ENCODE measurements around the gene ARHGAP10. TPM values are rescaled to one million over a fixed set of nuclear protein-coding genes. Genes with fewer than 3 reads are reported as not detected.

ARHGAP10 gene
- total and polyA plus RNA-seq, 2 donors (not counting 1 experiment from before 2014, with no cell fraction given), result 0.10 to 0.34 TPM

GRCh38 chr4:147760695-147761094 is 28.8 kb downstream of the ARHGAP10 start:
- no peaks in the 10 kb centered on the region for H3K4me1 ChIP-seq (ENCODE audit: control insufficient read depth in 2 of 2, insufficient read depth in 2 of 2, low read length in 2 of 2)
- TF ChIP-seq CTCF (IDR thresholded peaks at IDR 0.05), result no peak
- TF ChIP-seq EZH2 (IDR thresholded peaks at IDR 0.05; ENCODE audit: borderline replicate concordance, insufficient read depth, low read depth, low read length, poor library complexity, severe bottlenecking), result no peak
- no peaks in the 10 kb centered on the region for H3K9me3 ChIP-seq (ENCODE audit: control extremely low read depth in 1 of 3, control insufficient read depth in 2 of 3, insufficient read depth in 1 of 3, low read length in 2 of 3)
- no peaks in the 10 kb centered on the region for H3K4me1 Mint-ChIP-seq
- ATAC-seq (ENCODE audit: low read depth), result no peak
- intact Hi-C loops (cut with micrococcal nuclease), result no loop called here
- no peak for DNase-seq
- H3K27ac ChIP-seq (ENCODE audit: low read length in 2 of 2), result no peak overlapping the region
- H3K27me3 Mint-ChIP-seq, result peaks cover 5% of the 10 kb centered on the region
- H4K20me1 ChIP-seq (ENCODE audit: control insufficient read depth, insufficient read depth, low read length, poor library complexity, severe bottlenecking), result no peaks in the 10 kb centered on the region
- CTCF ChIA-PET, result no interaction called here
- H3K9ac ChIP-seq (ENCODE audit: low read length), result no peak overlapping the region
- H3K27ac Mint-ChIP-seq, result no peak overlapping the region
- no peak overlapping the region for H2AFZ ChIP-seq (ENCODE audit: insufficient read depth, low read depth, low read length, poor library complexity, severe bottlenecking)
- no peaks in the 10 kb centered on the region for H3K36me3 ChIP-seq (replicated peaks in 1 of 2; ENCODE audit: control extremely low read depth in 1 of 2, control insufficient read depth in 1 of 2, extremely low read depth in 1 of 2, insufficient read depth in 2 of 2, low read length in 1 of 2)
- H3K9me3 Mint-ChIP-seq (ENCODE audit: insufficient read depth), result no peaks in the 10 kb centered on the region
- H3K4me3 ChIP-seq (ENCODE audit: control extremely low read depth in 1 of 5, extremely low read depth in 1 of 5, insufficient read depth in 1 of 5, low read depth in 2 of 5, low read length in 4 of 5), result no peak overlapping the region
- POLR2A ChIA-PET, result no interaction called here
- H3K4me3 Mint-ChIP-seq, result no peak overlapping the region
- 93% methylated on average over 1 of the region's 1 CpG for WGBS (ENCODE audit: insufficient coverage)
- H3K27me3 ChIP-seq (replicated peaks in 1 of 4; ENCODE audit: control extremely low read depth in 1 of 4, control insufficient read depth in 3 of 4, insufficient read depth in 4 of 4, low read length in 3 of 4), result no peaks in the 10 kb centered on the region
- no peak overlapping the region for H3K4me2 ChIP-seq (replicated peaks; ENCODE audit: low read depth, low read length, poor library complexity, severe bottlenecking)
- no peaks in the 10 kb centered on the region for H3K79me2 ChIP-seq (ENCODE audit: control insufficient read depth, insufficient read depth, low read length)

- no peak overlapping the region for H3K4me3 ChIP-seq (ENCODE audit: control extremely low read depth in 1 of 5, extremely low read depth in 1 of 5, insufficient read depth in 1 of 5, low read depth in 2 of 5, low read length in 4 of 5)
- ATAC-seq (ENCODE audit: low read depth), result no peak
- no peak overlapping the region for H3K4me2 ChIP-seq (replicated peaks; ENCODE audit: low read depth, low read length, poor library complexity, severe bottlenecking)
- peaks cover 5% of the 10 kb centered on the region for H3K27me3 Mint-ChIP-seq
- no peak overlapping the region for H3K4me3 Mint-ChIP-seq
- H3K36me3 ChIP-seq (replicated peaks in 1 of 2; ENCODE audit: control extremely low read depth in 1 of 2, control insufficient read depth in 1 of 2, extremely low read depth in 1 of 2, insufficient read depth in 2 of 2, low read length in 1 of 2), result no peaks in the 10 kb centered on the region
- no peaks in the 10 kb centered on the region for H3K27me3 ChIP-seq (replicated peaks in 1 of 4; ENCODE audit: control extremely low read depth in 1 of 4, control insufficient read depth in 3 of 4, insufficient read depth in 4 of 4, low read length in 3 of 4)
- no peak for TF ChIP-seq CTCF (IDR thresholded peaks at IDR 0.05)
- TF ChIP-seq EZH2 (IDR thresholded peaks at IDR 0.05; ENCODE audit: borderline replicate concordance, insufficient read depth, low read depth, low read length, poor library complexity, severe bottlenecking), result no peak
- no peaks in the 10 kb centered on the region for H3K4me1 ChIP-seq (ENCODE audit: control insufficient read depth in 2 of 2, insufficient read depth in 2 of 2, low read length in 2 of 2)
- H4K20me1 ChIP-seq (ENCODE audit: control insufficient read depth, insufficient read depth, low read length, poor library complexity, severe bottlenecking), result no peaks in the 10 kb centered on the region
- CTCF ChIA-PET, result no interaction called here
- H3K9me3 ChIP-seq (ENCODE audit: control extremely low read depth in 1 of 3, control insufficient read depth in 2 of 3, insufficient read depth in 1 of 3, low read length in 2 of 3), result no peaks in the 10 kb centered on the region
- H3K9me3 Mint-ChIP-seq (ENCODE audit: insufficient read depth), result no peaks in the 10 kb centered on the region
- intact Hi-C loops (cut with micrococcal nuclease), result no loop called here
- DNase-seq, result no peak
- H2AFZ ChIP-seq (ENCODE audit: insufficient read depth, low read depth, low read length, poor library complexity, severe bottlenecking), result no peak overlapping the region
- no CpG with 5 or more reads among the region's 7 CpGs for WGBS (ENCODE audit: insufficient coverage)
- POLR2A ChIA-PET, result no interaction called here
- H3K27ac Mint-ChIP-seq, result no peak overlapping the region
- no peak overlapping the region for H3K9ac ChIP-seq (ENCODE audit: low read length)
- no peaks in the 10 kb centered on the region for H3K4me1 Mint-ChIP-seq
- no peak overlapping the region for H3K27ac ChIP-seq (ENCODE audit: low read length in 2 of 2)
- H3K79me2 ChIP-seq (ENCODE audit: control insufficient read depth, insufficient read depth, low read length), result no peaks in the 10 kb centered on the region
These were observed 29.5 kb downstream of the ARHGAP10 start for GRCh38 chr4:147761218-147761883.

Data from B cell (primary cell).